Left forelimb (tissue), 1 donor: ENCODE measurements around the gene CDC7.
"Not testable (repeated sequence)": the region's sequence is repeated elsewhere in the genome, so short reads cannot be mapped to it uniquely, and the experiment has no call there.

ENCODE experiments used
- DNase-seq: peaks from one replicate; pipeline ENCODE4 v3.0.0-alpha.2; 2018; ENCODE audit warnings: low spot score

Gene CDC7

GRCh38 chr1:91511386-91511785 is 10.7 kb downstream of the CDC7 start:
- DNase-seq: no peak

GRCh38 chr1:91513160-91513559 is 12.5 kb downstream of the CDC7 start:
- DNase-seq: no peak

DNA sequence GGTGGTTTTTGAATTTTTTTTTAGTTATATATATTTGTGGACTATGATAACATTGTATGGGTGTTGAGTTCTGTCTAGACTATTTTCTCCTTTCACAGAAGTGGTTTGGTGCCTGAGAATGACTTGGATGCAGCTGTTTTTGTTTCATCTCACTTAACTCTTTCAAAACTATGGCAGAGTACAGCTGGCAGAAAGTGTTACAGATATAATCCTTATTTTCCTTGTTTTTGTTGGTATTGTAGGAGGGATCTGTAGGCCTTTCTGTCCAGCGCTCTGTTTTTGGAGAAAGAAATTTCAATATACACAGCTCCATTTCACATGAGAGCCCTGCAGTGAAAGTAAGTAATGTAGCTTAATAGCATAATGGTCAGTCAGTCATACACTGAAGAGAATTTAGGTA is 13.1 kb downstream of the CDC7 start:
- DNase-seq: no peak

- no peak for DNase-seq
Measured at GRCh38 chr1:91515994-91516393, 15.3 kb downstream of the CDC7 start.

GRCh38 chr1:91516605-91517004 is 16.0 kb downstream of the CDC7 start:
- DNase-seq: not testable (repeated sequence)

DNA sequence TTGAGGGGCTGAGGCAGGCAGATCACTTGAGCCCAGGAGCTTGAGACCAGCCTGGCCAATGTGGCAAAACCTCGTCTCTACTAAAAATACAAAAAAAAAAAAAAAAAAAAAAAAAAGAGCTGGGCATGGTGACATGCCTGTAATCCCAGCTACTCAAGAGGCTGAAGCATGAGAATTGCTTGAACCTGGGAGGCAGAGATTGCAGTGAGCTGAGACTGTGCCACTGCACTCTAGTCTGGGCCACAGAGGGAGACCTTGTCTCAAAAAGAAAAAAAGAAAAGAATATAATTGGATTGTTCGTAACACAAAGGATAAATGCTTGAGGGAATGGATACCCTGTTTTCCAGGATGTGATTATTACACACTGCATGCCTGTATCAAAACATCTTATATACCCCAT is 18.5 kb downstream of the CDC7 start:
- not testable (repeated sequence) for DNase-seq

DNA sequence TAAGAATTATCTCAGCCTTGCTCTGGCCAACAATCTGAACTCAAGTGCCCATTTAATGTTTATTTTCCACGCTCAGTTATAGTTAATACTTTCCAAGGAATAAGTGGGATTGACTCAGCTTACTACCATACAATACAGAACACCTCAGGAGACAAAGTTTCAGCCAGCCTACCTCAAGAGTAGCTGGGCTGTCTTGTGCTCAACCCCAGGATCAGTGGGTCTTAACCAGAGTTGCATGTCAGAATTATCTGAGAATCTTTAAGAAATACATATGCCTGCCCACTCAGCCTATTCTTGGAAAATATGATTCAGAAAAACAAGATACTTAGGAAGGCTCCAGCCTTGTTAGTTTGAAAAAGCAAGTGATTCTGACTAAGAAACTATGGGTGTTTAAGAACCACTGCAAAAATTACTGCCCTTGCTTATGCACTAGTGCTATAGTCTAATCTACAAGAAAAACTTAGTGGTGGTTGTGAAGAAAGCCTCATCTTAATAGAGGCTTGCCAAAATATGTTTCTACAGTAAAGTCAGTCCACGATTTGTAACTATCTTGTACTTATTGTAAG is 20.4 kb downstream of the CDC7 start:
- DNase-seq: no peak

DNA sequence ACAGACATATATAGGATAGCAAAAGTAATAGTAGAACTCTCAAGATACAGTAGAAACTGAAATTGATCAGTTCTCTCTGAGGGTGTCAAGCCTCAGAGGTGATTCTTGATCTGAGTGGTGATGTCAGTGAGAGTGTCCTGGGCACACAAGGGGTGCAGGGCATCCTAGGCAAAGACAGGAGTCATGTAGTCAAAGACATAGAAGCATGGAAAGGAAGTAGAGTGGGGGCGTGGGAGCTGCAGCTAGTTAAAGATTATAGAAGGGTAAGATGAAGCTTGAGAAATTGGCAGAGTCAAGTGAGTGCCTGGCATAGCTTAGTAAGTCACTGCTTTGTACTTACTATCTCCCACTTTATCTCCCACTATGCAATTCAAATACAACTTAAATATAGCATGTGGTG is 22.8 kb downstream of the CDC7 start:
- no peak for DNase-seq

DNA sequence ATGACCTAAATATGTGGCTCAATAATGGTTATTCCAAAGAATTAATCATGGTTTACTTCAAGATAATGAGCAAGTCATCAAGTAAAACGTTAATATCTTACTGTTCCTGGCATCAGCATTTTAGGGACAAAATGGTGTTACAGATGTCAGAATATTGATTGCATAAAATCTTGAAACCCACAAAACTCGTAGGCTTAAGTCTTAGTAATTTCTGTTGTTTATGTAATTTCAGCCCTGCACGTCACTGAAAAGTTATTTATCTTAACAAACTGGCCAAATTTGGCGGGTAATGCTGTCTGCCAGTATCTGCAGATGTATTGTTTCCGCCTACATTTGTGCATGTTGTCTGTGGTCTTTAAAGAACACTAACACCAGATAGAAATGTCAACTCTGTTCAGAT is 25.8 kb downstream of the CDC7 start:
- DNase-seq: no peak

DNA sequence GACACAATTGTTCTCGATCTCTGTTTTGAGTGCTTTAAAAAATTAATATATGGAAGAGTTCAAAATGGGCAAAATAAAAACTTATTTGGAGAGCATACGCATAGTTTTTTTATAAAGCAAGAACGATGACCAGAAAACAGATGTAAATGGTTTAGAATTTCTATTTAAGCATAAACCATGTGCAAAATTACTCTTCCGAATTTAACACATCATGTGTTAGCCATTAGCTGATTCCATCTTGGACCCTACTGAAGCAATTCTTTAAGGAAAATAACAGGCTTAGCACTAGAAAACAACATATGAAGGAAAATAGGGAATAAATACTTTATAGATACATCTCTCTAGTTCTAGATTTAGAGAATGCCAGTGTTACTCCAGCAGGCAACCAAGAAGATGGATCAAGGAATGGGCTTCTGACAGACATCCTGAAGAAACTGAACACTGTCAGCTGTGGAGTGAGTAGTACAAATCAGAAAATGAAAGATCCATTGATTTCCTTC is 26.7 kb downstream of the CDC7 start:
- no peak for DNase-seq

DNA sequence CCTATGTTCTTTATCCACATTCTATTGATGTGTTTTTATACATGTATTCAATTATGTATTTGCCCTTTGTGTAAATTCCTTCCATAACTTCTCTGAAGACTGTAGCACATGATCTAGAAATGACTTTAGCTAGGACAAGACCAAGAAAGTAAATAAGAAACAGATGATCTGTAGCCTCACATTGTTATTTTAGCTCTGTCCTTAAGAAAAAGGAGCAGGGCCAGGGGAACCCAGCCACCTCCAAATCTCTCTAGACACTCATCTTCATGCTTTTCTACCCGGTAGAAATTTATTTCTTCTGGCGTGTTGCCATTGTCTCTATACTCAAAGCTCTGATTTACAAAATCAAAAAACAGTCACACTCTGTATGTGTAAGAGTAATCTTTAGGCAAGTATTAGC is 27.1 kb downstream of the CDC7 start:
- DNase-seq: no peak

- no peak for DNase-seq
Measured at GRCh38 chr1:91529856-91530255, 29.2 kb downstream of the CDC7 start.

GRCh38 chr1:91533361-91534024 is 32.8 kb downstream of the CDC7 start:
- no peak for DNase-seq

GRCh38 chr1:91535441-91535840 is 34.8 kb downstream of the CDC7 start:
- no peak for DNase-seq

DNA sequence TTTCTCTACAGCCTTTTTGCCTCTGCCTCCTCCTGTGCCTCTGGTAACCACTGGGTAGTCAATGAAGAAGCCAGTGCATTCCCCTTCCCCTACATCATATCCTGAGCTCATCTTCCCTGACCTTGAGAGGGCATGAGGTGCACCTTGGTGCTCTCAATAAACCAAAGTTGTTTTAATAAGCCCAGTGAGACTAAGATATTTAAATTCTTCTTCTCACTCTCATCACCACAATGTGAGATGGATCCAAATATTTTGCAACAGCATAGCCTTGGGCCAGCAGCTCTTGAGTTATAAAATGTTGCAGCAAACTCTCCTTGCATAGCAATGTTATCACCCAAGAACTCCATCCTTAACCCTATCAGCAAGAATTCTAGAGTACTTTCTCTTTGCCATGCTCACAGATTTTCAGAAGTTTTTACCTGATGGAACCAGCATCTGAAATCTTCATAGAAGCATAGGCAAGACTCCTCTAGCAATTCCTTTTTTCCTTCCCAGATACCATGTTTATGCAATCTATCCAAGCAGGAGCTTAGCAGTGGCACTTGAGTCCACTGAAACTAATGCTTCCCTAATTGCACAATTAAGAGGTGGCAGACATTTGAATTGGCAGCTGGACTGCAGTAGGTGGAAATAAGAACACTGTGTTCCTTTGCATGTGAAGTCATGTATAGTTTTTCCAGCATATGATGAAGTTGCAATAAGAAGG is 36.8 kb downstream of the CDC7 start:
- no peak for DNase-seq

DNA sequence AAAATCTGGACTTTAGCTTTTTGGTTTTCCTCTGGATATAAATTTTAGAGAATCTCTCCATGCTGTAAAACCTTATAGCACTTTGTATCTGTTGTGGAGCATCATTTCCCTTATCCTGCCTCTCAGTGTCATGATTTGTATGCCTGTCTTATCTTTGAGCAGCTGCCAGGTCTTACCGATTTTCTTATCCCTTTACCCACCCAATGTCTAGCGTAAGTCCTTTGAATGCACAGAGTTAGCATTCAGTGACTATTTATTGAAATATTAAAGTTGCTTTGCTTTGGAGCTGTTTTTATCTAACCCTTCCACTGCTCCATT is 37.3 kb downstream of the CDC7 start:
- DNase-seq: no peak

- DNase-seq: no peak
Measured at GRCh38 chr1:91540910-91541309, 40.3 kb downstream of the CDC7 start.

DNA sequence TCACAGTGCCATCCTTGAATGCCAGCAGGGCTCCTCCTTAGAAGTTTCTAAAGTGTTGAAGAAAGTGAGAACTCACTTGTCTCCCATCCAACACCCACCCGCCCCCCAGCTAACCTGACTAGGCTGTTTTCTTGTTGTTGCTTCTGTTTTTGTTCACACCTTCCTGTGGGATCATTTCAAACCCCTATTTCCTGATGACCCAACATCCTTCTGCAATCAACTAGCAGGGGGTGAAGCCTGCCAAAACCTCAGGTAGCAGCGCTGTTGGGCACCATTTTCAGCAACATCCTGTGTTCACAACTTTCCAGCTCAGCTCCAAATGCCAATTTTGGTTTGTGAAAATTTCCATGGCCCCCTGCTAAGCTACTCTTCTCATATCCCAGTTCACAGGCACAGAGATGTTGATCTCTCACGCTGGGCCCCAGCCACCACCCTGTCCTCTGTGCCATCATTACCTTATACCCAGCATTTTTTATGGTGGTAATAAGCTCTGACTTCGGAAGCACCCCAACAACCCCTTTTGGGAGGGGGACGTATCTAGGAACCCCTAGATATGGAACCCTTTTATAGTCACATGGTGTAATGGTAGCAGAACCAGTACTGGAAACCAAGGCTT is 41.4 kb downstream of the CDC7 start:
- no peak for DNase-seq

GRCh38 chr1:91545506-91546300 is 45.1 kb downstream of the CDC7 start:
- DNase-seq: no peak

- no peak for DNase-seq
Measured at GRCh38 chr1:91546301-91546581, 45.6 kb downstream of the CDC7 start.

DNA sequence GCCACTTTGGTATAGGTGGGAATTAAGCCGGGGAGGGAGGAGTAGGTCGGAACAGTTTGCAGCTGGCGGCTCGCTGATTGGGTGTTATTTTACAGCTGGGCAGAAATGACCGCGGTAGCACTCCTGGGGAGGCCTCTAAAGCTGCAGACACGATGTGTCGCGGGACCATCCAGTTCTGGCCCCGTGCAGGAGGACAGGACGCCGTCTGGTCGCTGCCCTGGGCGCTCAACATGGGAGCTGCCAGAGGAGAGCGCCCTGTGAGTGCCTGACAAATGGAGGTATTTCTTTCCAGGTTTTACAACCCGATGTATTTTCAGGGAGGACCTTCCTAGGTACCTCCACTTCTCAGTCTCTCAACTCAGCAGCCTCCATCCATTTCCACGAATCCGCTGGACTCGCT is 46.2 kb downstream of the CDC7 start:
- no peak for DNase-seq

GRCh38 chr1:91548376-91549040 is 47.9 kb downstream of the CDC7 start:
- DNase-seq: no peak
